Left ventricle myocardium inferior (tissue), 1 donor: ENCODE measurements around the gene TIGD6. TPM values are rescaled to one million over a fixed set of nuclear protein-coding genes. Genes with fewer than 3 reads are reported as not detected.

Source experiments
- DNase-seq: peaks from one replicate; pipeline ENCODE4 v3.0.0-alpha.2; 2020
- H3K27ac ChIP-seq: fragments of 200-600 bp; replicated peaks from 2 replicates; pipeline ENCODE4 v1.8.0; 2021
- H3K27me3 ChIP-seq: fragments of 200-600 bp; 2 replicates; pipeline ENCODE4 v1.8.0; 2021; ENCODE audit warnings: low read depth
- H3K36me3 ChIP-seq: fragments of 200-600 bp; 2 replicates; pipeline ENCODE4 v1.8.0; 2021
- H3K4me1 ChIP-seq: fragments of 200-600 bp; 2 replicates; pipeline ENCODE4 v1.8.0; 2021
- H3K4me3 ChIP-seq: fragments of 200-600 bp; 2 replicates; pipeline ENCODE4 v1.8.0; 2021; ENCODE audit warnings: mild to moderate bottlenecking, moderate library complexity
- H3K9me3 ChIP-seq: fragments of 200-600 bp; replicated peaks from 2 replicates; pipeline ENCODE4 v1.8.0; 2021
- intact Hi-C: fragments of 100-400 bp; cut with micrococcal nuclease; formaldehyde crosslinking; loops from one replicate; pipeline ENCODE4 v1.11.0; 2022
- total RNA-seq: library from RNA; stranded (reverse); fragmentation: NEBNext Ultra II Directional; extraction: Animal tissue kit (Norgen Biotek cat#: 25700); gene quantifications from one replicate; pipeline ENCODE4 v1.2.1, GENCODE V29; 2021
- TF ChIP-seq, protein P1 (sequence below): fragments of 200-600 bp; IDR thresholded peaks from 2 replicates; pipeline ENCODE4 v1.8.0; 2021; ENCODE audit warnings: antibody characterized with exemption, mild to moderate bottlenecking, borderline replicate concordance
- donor health status: DM: no; HTN: yes; CAD: no; lungs with severe emphysema.

Gene TIGD6
- total RNA-seq, 1 donor from 2014 or later: 2.8 TPM

- DNase-seq: no peak
- intact Hi-C loops: loop anchor here (10.0 kb wide), 1 partner anchor 127 kb away; no protein-coding TSS in a partner anchor
- no peak overlapping the region for H3K4me3 ChIP-seq
- TF ChIP-seq, protein P1, sequence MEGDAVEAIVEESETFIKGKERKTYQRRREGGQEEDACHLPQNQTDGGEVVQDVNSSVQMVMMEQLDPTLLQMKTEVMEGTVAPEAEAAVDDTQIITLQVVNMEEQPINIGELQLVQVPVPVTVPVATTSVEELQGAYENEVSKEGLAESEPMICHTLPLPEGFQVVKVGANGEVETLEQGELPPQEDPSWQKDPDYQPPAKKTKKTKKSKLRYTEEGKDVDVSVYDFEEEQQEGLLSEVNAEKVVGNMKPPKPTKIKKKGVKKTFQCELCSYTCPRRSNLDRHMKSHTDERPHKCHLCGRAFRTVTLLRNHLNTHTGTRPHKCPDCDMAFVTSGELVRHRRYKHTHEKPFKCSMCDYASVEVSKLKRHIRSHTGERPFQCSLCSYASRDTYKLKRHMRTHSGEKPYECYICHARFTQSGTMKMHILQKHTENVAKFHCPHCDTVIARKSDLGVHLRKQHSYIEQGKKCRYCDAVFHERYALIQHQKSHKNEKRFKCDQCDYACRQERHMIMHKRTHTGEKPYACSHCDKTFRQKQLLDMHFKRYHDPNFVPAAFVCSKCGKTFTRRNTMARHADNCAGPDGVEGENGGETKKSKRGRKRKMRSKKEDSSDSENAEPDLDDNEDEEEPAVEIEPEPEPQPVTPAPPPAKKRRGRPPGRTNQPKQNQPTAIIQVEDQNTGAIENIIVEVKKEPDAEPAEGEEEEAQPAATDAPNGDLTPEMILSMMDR: peak; percentile 54
- H3K27me3 ChIP-seq: no peaks in the 10 kb centered on the region
- no peaks in the 10 kb centered on the region for H3K36me3 ChIP-seq
- no peak overlapping the region for H3K27ac ChIP-seq
- no peaks in the 10 kb centered on the region for H3K9me3 ChIP-seq
- H3K4me1 ChIP-seq: peaks cover 22% of the 10 kb centered on the region
Measured at GRCh38 chr5:149961957-149962409, 38.5 kb downstream of the TIGD6 start.

DNA sequence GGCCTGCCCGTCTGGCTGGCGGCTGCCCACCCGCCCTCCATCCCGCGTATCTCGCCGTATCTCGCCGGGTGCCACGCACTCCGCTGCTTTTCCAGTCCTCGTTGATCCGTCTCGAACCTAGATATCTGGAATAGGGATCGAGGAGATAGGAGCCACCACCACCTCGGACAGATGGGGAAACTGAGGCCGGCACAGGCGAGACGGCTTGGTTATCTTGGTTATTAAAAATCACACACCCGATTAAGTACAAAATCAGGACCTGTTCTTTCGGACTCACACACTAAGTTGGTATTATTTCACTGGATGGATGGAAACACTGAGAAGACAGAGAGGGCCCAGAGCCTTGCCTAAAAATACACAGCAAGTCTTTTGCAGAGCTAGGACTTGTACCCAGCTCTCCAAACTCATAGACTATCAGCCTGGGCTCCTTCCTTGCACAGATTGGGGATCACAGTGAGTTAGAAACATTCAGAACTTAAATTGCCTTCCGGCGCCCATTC, 39.2 kb downstream of the TIGD6 start:
- no peaks in the 10 kb centered on the region for H3K27me3 ChIP-seq
- DNase-seq: no peak
- TF ChIP-seq, protein P1: no peak
- H3K4me1 ChIP-seq: peaks cover 22% of the 10 kb centered on the region
- H3K4me3 ChIP-seq: peak overlapping the region; percentile 80
- no peaks in the 10 kb centered on the region for H3K9me3 ChIP-seq
- intact Hi-C loops: loop anchor here (10.0 kb wide), 1 partner anchor 126 kb away; no protein-coding TSS in a partner anchor
- peak overlapping the region; percentile 93 for H3K27ac ChIP-seq
- H3K36me3 ChIP-seq: no peaks in the 10 kb centered on the region

- H3K9me3 ChIP-seq: no peaks in the 10 kb centered on the region
- intact Hi-C loops: loop anchor here (10.0 kb wide), 1 partner anchor 126 kb away; no protein-coding TSS in a partner anchor
- H3K4me1 ChIP-seq: peaks cover 22% of the 10 kb centered on the region
- H3K27ac ChIP-seq: peak within 1 kb of the TSS; percentile 93
- DNase-seq: peak; percentile 97
- no peaks in the 10 kb centered on the region for H3K36me3 ChIP-seq
- H3K27me3 ChIP-seq: no peaks in the 10 kb centered on the region
- H3K4me3 ChIP-seq: peak within 1 kb of the TSS; percentile 80
- TF ChIP-seq, protein P1: no peak
Measured at GRCh38 chr5:149960272-149961185, 39.9 kb downstream of the TIGD6 start, which contains the start of gene SLC26A2. SLC26A2 (plus strand) TSS chr5:149960758; CDS start chr5:149977653, 16,895 bp downstream.

GRCh38 chr5:149959406-149960236, 40.8 kb downstream of the TIGD6 start:
- TF ChIP-seq, protein P1: peak; percentile 63

DNA sequence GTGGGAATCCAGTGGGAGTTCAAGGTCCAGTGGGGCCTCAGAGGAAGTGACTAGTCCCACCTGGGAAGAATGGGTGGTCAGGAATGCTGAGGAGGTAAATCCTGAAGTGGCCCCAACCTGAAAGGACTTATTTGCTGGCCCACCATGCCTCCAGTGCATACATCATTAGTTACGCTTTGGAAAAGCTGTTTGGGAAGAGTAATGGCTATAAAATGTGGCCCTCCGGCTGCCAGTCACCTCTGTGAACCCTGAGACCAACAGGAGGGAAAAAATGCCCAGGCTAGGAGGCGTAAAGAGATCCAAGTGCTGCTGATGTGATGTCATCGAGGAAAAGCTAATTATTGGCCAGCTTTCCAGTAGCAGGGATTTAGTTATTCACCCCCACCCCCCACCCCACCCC, 42.6 kb downstream of the TIGD6 start:
- intact Hi-C loops: no loop called here

More at GRCh38 chr5:149959406-149960236, 40.8 kb downstream of the TIGD6 start:
- DNase-seq: no peak
- intact Hi-C loops: loop anchor here (10.0 kb wide), 1 partner anchor 125 kb away; no protein-coding TSS in a partner anchor
- Histone ChIP-seq H3K4me1 (peaks cover 22% of the 10 kb centered on the region), H3K27me3 (no peaks in the 10 kb centered on the region), H3K27ac (peak overlapping the region; percentile 93), H3K36me3 (no peaks in the 10 kb centered on the region), H3K4me3 (peak overlapping the region; percentile 80), H3K9me3 (no peaks in the 10 kb centered on the region)

More for the DNA sequence above, 42.6 kb downstream of the TIGD6 start:
- H3K27me3 ChIP-seq: no peaks in the 10 kb centered on the region
- H3K36me3 ChIP-seq: no peaks in the 10 kb centered on the region
- H3K9me3 ChIP-seq: no peaks in the 10 kb centered on the region
- peaks cover 22% of the 10 kb centered on the region for H3K4me1 ChIP-seq
- no peak overlapping the region for H3K27ac ChIP-seq
- H3K4me3 ChIP-seq: no peak overlapping the region
- TF ChIP-seq, protein P1: no peak
- DNase-seq: no peak
